C4-2B (cell line): ENCODE results near the gene AMDHD2.

ENCODE experiments used
- CTCF ChIP-seq: fragments of 450-650 bp; conservative IDR thresholded peaks from 2 replicates; pipeline ENCODE4 v1.5.1; 2017; ENCODE audit warnings: mild to moderate bottlenecking
- ZFX ChIP-seq: fragments of 450-650 bp; IDR thresholded peaks from 2 replicates; pipeline ENCODE4 v1.6.1; 2017

- TF ChIP-seq CTCF = no peak
- no peak for TF ChIP-seq ZFX
These were observed 42.8 kb upstream of the AMDHD2 start for GRCh38 chr16:2477327-2477726.
